Stimulated activated CD8-positive, alpha-beta memory T cell treated with anti-CD3 and anti-CD28 coated beads, Interleukin-15, amount 100 ng/mL, for 4 hours (primary cell): Measurements from ENCODE around the gene TM7SF3.
"Not testable (repeated sequence)": the region's sequence is repeated elsewhere in the genome, so short reads cannot be mapped to it uniquely, and the experiment has no call there.

Experiments used
- DNase-seq, 2 donors: peaks; one replicate each; pipeline ENCODE4 v3.0.0-alpha.2; 2020; ENCODE audit warnings: low read depth in 2 of 2

The TM7SF3 gene

DNA sequence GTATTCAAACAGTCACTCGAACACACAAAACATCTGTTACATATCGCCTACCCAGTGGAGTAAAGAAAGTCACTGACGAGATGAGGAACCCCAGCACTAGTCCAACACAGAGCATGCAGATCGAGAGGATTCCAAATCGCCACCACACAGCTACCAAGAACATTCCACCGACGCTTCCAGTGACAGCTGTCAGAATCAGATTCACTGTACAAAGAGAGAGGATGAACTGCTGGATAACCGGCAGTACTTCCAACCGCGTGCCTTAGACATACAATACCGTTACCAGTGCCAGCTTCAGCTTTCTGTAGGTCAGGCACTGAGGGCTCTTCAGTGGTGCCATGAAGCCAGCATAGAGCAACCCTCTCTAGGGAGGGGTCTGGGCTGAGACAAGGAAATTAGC lies 34.5 kb downstream of the TM7SF3 start:
- DNase-seq = no peak

DNA sequence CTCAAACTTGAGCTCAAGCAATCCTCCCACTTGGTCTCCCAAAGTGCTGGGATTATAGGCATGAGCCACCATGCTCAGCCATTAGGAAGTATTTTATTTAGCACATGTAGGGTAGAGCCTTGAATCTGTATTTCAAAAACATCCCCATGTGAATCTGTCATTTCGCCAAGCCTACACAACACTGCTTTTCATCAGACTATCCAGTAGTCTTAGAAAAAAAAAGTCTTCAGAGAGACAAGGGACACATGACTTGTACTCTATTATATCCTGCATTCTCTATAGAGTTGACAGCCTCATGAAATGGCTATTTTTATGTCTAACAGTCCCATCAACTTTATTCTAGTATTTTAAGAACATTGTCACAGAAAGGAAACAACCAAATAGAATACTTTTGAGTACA lies 35.4 kb downstream of the TM7SF3 start:
- DNase-seq = no peak

DNA sequence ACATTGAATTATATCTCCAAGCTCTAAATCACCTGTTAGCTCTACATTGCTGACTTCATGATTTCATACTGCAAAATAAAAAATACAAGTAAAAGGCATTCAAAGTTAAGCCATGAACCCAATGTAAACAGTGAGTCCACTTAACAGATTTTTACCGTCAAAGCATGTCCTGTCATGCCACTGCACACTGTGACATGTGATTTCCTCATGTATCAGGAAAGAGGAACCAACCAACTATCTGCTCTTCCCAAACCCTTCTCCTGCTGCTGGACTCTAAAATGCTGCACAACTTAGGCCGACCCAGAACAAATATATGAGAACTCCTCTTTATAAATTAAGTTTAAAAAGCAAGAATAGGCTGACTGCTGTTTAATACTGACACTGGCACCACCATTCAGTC lies 37.5 kb downstream of the TM7SF3 start:
- no peak for DNase-seq

GRCh38 chr12:26971963-26972362 lies 42.2 kb downstream of the TM7SF3 start:
- DNase-seq = peak; percentile 16 to 36

GRCh38 chr12:26970136-26970535 lies 44.0 kb downstream of the TM7SF3 start:
- DNase-seq = no peak

GRCh38 chr12:26966842-26967241 lies 47.3 kb downstream of the TM7SF3 start:
- DNase-seq = no peak

DNA sequence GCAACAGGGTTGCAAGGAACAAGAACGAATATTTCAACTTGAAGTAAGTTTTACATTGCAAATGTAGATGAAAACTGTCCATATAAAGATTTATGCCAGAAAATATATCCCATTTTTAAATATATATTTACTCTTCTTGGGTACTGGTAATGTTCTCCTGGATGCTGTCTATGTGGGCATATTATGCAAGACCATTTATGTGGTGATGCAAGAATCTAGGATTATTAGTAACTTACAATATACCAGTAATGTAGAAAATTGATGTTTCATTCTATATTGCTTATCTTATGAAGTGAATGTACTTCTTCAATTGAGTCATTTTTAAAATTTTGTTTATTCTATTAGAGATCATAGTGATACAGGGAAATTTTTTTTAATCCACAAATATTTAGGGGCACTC lies 50.8 kb downstream of the TM7SF3 start:
- no peak for DNase-seq

GRCh38 chr12:26961803-26962202 lies 52.4 kb downstream of the TM7SF3 start:
- no peak for DNase-seq

GRCh38 chr12:26961391-26961790 lies 52.8 kb downstream of the TM7SF3 start:
- DNase-seq = not testable (repeated sequence)

- DNase-seq = no peak
Observed at GRCh38 chr12:26954027-26954426, 60.2 kb downstream of the TM7SF3 start.

DNA sequence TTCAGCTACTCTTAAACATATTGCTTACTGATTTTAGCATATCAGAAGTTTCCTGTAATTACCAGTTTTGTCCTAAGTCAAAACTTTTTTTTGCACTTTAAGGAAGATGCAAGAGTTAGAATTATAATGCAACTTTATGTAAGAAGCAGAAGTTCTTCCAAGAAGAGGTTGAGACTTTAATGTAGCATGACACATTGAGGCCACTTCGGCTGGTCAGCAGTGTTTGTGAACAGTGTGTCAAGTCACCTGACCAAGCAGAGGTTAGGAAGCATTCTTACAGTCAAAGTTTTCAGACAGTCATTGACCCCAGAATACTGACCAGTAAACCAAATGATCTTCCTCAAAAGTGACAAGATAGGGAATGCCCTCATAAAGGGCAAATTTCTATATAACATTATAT lies 60.7 kb downstream of the TM7SF3 start:
- no peak for DNase-seq

DNA sequence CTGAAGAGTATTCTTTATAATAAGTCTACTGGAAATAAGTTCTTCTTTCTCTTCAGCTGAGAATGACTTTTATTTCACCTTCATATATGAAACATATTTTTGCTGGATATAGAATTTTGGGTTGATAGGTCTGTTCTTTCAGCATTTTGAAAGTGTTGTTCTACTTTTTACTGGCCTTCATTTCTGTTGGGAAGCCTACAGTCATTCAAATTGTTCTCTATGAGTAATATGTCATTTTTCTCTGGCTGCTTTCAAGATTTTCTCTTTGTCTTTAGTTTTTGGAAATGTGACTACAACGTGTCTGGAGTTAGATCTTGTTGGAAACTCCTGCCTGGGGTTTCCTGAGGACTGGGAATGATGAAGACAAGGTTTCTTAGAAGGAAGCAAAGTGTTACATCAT lies 65.9 kb downstream of the TM7SF3 start:
- DNase-seq = no peak

- no peak for DNase-seq
Observed at GRCh38 chr12:26941215-26941594, 73.0 kb downstream of the TM7SF3 start.

- DNase-seq = no peak
Observed at GRCh38 chr12:26940516-26941214, 73.5 kb downstream of the TM7SF3 start.

DNA sequence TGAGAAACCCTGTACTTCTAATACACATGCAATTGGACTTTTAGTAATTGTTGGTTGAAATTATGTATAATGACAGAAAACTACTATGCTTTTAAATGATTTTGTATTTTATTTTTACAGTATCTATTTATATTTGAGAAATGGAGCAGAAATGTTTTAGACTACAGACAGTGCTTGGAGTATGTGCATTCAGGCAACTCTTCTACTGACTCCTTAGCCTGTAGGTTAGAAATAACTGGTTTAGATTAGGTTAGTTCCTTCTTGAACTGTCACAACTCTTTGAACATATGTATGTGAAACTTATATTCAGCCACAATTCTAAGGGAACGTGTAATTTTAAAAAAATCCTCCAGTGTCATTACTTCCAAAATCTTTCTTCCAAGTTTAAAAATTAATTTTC lies 74.2 kb downstream of the TM7SF3 start:
- no peak for DNase-seq

DNA sequence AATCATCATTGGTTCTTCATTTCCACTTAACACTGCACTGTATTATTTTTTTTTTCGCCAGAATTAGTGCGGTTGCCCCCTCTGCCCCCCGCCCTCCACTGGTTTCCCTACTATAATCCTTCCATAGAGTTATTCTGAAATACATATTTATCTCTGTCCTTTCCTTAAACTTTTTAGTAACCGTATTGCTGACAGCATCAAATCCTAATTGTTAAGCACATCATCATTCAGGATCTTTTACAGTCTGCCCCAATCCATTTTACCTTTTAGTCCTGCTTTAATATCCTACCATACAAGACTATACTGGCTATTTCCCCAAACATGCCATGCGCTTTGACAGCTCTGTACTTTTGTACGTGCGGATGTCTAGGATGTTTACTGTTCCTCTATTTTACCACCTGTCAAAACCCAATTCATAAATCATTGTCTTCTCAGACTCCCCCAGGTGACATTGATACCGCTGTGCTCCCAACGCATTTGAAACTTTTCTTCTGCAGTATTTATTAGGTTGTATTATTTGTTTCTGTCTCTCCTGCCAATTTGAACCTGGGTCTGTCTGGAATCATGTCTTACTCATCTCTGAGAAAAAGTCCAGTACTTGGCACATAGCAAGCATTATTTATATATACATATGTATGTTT lies 74.9 kb downstream of the TM7SF3 start:
- no peak for DNase-seq

DNA sequence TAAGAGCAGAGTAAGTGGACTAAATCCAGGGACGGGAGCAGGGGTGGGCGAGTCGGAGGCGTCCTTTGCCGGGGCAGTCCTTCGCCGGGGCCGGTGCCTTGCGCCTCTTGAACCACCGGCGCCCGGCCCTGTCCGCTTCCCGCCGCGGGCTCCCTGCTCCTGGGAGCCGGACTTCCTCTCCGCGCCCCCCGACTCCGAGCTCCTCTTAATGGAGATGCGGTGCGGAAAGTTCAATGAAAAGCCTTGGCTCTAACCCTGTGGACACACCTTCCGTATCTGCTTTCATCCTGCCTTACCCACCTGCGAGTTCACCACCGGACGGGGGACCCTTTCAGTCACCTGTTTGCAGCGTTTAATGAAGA lies 75.5 kb downstream of the TM7SF3 start:
- no peak for DNase-seq

DNA sequence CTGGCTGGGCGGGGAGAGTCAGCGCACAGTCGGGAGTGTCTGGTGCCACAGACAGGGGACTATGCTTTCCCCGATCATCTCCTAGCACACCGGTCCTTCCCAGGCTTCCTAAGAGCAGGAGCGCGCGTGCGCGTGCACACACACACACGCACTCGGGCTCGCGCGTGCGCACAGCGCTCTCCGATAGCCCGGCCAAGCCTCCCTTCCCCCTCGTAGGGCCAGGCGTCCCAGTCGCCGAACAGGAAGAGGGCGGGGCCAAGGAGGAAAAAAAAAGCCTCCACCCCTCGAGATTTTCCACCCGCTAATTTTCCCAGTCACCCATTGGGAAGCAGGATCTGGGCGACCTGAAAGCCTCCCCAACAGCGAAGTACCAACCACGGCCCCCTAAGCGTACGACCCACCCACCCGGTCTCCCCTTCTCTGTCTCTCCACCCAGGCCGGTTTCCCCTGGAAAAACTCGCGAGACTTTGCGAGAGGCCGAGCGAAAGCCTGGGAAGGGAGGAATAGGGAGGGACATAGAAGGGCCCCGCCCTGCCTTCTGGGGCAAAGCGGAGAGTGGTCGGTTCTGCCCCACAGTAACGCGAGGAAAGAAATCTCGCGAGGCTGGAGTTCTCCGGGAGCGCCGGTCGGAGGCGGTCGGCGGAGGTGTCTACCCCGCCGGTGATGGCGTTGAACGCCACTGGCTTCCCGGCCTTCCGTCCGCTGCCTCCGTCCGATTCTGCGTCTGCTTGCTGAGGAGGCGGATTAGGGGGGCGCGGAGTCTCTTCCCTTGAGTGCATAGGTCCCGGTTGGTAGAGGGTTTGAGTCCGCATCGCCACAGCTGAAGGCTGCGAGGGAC lies 76.1 kb downstream of the TM7SF3 start, which contains the start of the genes FGFR1OP2 and INTS13:
FGFR1OP2 (plus strand) TSS at position 608 of the 838 bp plus-strand sequence. CDS start 15,689 bp downstream, outside the sequence.
INTS13 (minus strand) TSS at position 119 of the 838 bp plus-strand sequence. CDS start 1,178 bp downstream, outside the sequence.
- peak; percentile 92 to 96 for DNase-seq

GRCh38 chr12:26937443-26937862 lies 76.7 kb downstream of the TM7SF3 start:
- no peak for DNase-seq

GRCh38 chr12:26936559-26937442 lies 77.4 kb downstream of the TM7SF3 start:
- DNase-seq = no peak

DNA sequence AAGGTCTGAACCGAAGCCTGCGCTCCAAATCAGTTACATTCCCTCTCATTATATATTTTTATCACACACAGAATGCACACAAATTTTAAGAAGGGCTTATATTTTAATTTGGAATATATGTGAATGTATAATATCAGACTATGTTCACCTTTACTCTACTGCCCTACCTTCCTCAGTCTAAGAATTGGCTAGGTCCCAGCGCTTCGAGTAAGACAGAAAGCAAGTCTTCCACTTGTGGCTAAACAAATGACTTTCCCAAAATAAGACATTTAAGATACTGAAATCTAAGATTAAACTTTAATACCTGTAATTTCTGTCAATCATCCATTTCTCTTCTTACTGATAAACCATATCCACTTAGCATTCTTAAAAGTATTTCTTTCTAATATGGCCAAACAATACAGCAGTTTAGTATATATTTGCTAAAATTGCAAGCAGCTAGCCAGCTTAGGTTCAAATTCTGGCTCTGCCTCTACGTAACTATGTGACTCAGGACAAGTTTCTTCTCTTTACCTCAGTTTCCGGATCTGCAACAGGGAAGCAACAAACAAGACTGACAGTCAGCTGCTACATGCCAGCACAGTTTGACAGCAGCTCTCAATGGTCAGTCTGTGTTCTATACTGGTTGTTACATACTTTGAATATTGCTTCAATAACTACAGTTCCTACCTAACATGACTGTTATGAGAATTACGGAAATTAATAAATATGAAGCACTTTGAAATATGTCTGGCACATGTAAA lies 78.4 kb downstream of the TM7SF3 start:
- DNase-seq = no peak
